SK-N-MC (cell line): ENCODE results near the gene F10.

Source experiments
- EZH2 ChIP-seq: fragments of 200-600 bp; sonication (generic); IDR thresholded peaks from one replicate; pipeline ENCODE4 v1.6.1; 2017; ENCODE audit warnings: antibody characterized with exemption
- FOXP2 ChIP-seq: optimal IDR thresholded peaks from 2 replicates; pipeline ENCODE3; 2011; ENCODE audit warnings: mild to moderate bottlenecking, moderate library complexity; ENCODE audit not compliant: insufficient read depth; ENCODE audit errors: extremely low read length, control extremely low read depth
- POLR2AphosphoS5 ChIP-seq: IDR thresholded peaks from 2 replicates; pipeline ENCODE4 v1.6.1; 2012; ENCODE audit warnings: mild to moderate bottlenecking, low read depth, low read length, borderline replicate concordance

DNA sequence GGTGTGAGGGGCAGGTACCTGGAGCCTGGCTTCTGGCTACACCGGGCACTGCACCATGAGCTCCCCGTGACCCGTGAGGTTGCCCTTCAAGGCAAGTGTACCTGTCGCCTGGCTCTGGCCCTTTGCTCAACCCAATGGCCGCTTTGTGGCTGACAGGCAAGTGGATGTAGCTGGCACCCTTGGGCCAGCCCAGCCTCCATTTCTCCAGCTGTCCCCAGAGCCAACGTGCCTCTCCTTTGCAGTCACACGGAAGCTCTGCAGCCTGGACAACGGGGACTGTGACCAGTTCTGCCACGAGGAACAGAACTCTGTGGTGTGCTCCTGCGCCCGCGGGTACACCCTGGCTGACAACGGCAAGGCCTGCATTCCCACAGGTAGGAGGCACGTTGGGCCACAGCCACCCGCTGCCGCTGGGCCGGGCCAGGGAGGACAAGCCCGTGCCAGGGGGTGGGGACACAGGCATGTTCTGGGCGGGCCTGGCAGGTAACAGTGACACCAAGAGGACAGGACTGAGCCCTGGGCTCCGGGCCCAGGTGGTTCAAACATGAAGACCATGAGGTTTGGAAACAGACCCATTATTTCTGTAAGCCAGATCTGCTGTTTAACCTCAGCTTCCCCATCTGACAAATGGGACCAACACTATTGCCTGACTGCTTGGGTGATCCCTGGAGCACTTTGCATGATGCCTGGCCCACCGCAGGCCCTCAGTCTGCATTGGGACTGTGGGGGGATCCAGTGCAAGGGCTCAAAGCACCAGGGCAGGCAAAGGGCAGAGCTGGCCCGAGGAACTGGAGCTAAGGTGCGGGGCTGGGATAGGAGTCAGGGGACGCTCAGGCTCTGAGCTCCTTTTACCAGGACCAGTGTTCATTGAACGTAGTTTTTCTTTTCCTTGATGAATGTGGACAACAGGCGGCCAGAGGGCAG, 18.3 kb downstream of the F10 start:
- TF ChIP-seq POLR2AphosphoS5 (no peak), FOXP2 (no peak), EZH2 (no peak)
